GM06990 (cell line): ENCODE data around the gene C19orf85.

ENCODE experiments used
- DNase-seq: peaks from one replicate; pipeline ENCODE4 v3.0.0-alpha.2; 2011; ENCODE audit not compliant: insufficient read length; ENCODE audit errors: extremely low read depth
- H3K27me3 ChIP-seq: replicated peaks from 2 replicates; pipeline ENCODE4 v1.6.0; 2011; ENCODE audit warnings: low read length; ENCODE audit not compliant: control insufficient read depth, insufficient read depth
- H3K36me3 ChIP-seq: 2 replicates; pipeline ENCODE4 v1.5.1; 2011; ENCODE audit warnings: low read length; ENCODE audit not compliant: control insufficient read depth, insufficient read depth
- H3K4me3 ChIP-seq: replicated peaks from 2 replicates; pipeline ENCODE4 v1.5.1; 2011; ENCODE audit warnings: low read depth, mild to moderate bottlenecking, control low read depth, low read length
- CTCF ChIP-seq: IDR thresholded peaks from 2 replicates; pipeline ENCODE4 v1.5.1; 2011; ENCODE audit warnings: low read length, control low read depth, mild to moderate bottlenecking, inconsistent platforms; ENCODE audit not compliant: insufficient read depth, poor library complexity, severe bottlenecking

The C19orf85 gene

DNA sequence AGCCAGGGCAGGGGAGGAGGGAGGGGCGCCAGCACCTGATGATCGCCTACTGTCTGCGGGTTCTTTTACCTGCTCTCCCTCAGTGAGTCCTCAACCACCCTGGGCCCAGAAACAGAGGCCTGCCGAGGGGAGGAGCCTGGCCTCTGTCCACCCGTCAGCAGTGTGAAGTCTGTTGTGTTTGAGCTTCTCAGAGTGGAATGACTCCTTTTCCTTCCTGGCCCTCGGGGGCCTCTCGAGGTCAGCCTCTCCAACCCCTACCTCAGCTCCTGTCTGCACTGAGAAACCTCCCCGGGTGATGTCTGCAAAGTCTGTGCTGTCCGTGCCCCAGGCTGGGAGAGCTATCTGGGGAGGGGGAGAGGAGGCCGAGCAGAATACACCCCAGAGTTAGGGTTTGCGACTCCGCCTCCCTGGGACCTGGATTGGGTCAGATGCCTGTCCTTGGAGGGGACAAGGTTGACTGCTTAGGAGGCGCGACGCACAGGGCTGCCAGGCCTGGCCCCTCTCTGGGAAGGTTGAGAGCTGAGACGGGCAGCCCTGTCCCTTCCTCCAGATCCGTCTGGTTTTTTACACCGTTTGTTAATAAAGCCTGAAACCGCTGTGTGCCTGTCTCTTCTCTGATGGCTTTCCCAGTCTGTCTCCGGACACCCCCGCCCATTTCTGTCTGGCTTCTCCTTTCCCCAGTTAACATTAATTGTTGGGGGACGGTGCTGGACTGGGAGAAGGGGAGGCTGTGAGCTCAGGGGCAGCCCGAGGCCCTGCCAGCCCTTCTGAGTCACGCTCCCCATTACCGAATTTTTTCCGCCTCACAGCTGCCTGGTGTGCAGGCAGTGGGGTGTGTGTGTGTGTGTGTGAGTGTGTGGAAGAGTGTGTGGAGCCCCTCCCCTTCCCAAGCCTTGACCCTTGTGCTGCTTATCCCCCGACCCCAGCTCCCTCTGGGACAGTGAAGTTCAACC, 22.7 kb upstream of the C19orf85 start:
- TF ChIP-seq CTCF = no peak
- peaks cover 2% of the 10 kb centered on the region for H3K36me3 ChIP-seq
- no peak for DNase-seq
- H3K4me3 ChIP-seq = no peak overlapping the region
- no peaks in the 10 kb centered on the region for H3K27me3 ChIP-seq

GRCh38 chr19:55486043-55486970, 21.8 kb upstream of the C19orf85 start:
- Histone ChIP-seq H3K4me3 (no peak overlapping the region), H3K36me3 (peaks cover 2% of the 10 kb centered on the region), H3K27me3 (no peaks in the 10 kb centered on the region)
- no peak for DNase-seq
- no peak for TF ChIP-seq CTCF

DNA sequence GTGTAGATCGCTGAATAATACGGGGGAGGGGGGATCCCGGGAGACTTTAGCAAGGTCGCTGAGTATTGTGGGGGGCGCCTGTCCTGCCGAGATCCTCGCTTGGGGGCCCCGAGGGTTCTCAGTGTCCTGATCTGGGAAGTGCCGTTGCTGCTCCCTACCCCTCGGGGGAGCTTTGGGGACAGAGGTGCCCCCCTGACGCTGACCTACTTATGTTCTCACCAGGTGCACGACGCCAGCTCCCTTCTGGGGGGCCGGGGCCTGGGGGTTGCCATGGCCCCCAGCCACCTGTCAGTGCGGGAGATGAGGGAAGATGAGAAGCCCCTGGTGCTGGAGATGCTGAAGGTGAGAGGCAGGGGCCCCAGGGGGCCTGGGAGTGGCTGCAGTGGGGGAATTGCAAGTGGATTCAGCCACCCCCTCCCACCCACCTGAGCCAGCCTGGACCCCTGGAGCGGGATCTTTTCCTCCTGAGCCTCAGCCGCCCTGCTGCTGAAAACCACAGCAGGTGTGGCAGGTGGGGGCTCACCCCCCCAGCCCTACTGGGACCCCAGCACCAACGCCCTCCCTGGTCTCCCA, 21.0 kb upstream of the C19orf85 start:
- DNase-seq = no peak
- peak overlapping the region; percentile 79 for H3K4me3 ChIP-seq
- H3K36me3 ChIP-seq = peaks cover 2% of the 10 kb centered on the region
- no peaks in the 10 kb centered on the region for H3K27me3 ChIP-seq
- no peak for TF ChIP-seq CTCF

DNA sequence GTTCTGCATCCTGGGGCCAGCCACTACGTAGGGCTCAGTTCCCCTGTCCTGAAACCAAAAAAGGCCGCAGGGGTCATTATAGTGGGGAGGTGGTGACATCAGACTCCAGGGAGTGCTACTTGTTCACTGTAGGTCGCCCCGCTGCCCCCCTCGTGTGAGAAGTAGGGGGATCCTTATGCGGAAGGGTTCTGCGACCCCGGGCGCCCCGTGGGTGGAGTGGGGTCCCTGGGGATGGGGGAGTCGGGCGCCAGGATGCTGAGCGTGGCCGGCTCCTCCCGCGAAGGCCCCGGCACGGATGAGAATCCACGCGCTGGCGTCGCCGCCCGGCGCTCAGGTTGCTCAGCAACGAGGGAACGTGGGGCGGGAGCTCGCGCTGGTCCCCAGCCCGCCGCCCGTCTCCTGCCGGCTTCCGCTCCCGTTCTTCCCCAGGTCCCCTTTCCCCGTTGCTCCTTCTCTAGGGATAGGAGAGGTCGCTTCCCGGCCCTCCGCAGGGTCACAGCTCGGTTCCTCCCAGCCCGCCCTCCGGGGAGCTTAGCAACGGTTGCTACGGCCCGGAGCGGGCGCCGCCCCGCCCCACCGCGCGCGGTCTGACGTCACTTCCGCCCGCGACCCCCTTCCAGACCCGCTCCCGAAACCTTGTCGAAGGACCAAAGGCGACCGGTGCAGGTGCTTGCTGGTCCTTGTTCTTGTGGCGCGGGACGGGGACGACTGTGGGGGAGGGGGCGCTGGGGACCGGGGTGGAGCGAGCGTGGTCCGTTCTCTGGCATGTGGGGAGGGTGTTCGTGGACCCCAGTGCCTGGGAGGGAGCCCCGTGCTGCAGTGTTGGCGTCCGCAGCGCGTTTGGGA, 20.3 kb upstream of the C19orf85 start, which contains the start of gene NAT14:
TSS of gene NAT14 (plus strand) at position 596 of the 846 bp plus-strand sequence. CDS start 521 bp downstream, outside the sequence.
- H3K4me3 ChIP-seq = peak within 1 kb of the TSS; percentile 79

More for the DNA sequence above, 20.3 kb upstream of the C19orf85 start, which contains the start of gene NAT14:
- peak; percentile 84 for DNase-seq
- H3K27me3 ChIP-seq = no peaks in the 10 kb centered on the region
- TF ChIP-seq CTCF = no peak
- peaks cover 2% of the 10 kb centered on the region for H3K36me3 ChIP-seq
